GM21447 (cell line): ENCODE results near the gene MND1.

ENCODE experiments used
- ATAC-seq: cut with Tn5 transposase; IDR thresholded peaks from one replicate; pipeline ENCODE4 v1.9.1; 2021; ENCODE audit not compliant: unreplicated experiment

MND1 gene

DNA sequence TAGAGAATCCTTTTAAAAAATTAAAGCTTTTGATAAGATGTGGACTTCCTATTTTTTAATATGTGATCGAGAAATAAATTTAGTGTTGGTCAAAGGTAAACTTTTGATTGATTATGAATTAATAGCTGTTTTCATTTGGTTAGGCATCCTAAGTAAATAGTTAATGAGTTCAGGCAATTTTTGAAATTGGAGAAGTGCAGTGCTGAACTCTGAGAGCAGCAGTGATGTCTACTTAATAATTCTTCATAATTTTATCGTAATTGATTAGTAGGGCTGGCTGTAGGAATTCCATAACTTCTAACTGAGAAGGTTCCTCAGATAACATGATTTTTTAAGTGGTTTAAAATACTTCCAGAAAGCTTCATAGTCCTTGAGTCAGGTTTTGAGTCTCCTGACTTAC, 1.5 kb downstream of the MND1 start:
- no peak for ATAC-seq

DNA sequence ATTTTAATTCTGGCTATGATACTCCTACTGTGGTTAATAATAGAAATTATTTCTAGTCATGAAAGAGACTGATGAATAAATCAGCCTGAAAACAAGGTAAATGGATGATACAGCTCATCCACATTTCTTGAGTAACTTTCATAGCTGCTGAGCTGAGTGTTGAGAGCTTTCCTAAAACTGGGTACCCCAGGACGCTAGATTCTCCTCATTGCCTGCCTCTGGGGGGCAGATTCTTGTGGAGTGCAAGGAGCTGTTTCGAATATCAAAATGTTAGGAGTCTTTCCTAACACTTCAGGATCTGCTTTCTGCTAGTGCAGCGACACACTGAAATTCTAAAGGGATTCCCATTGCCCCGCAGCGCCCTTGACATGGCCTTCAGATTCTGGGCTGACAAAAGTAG, 2.1 kb downstream of the MND1 start:
- no peak for ATAC-seq

DNA sequence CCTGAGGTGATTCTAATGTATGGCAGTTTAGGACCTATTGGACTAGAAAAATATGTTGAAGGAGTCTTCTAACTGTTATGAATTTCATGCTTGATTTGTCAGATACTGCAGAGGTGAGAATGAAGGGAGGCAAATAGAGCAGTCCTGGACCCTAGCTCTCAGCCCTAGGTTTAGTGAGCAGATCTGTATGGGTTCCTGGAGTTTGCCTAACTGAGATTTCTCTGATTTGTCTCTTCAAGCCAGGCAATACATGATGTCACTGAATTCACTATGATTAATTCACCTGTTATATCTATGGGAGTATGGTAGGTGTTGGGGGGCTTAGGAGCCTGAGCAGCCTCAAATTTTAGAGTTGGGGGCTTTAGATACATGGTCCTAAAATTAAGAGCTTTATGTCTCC, 2.6 kb downstream of the MND1 start:
- no peak for ATAC-seq

DNA sequence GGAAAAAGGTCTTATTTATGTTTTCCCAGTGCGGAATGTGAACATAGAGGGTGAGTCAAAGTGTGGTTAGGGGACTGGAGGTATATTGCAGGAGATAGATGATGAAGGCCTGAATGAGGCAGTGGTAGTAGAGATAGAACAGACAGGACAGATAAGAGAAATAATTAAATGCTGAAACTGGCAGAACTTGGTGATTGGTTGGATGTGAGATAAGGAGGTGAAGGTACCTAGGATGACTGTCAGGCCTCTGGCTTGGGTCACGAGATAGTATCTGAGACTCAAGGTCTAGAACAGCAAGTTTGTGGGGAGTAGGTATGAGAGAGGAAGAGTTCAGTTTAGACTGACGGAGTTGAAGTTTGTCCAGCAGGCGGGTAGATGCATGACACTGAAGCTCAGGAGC, 3.5 kb downstream of the MND1 start:
- no peak for ATAC-seq

DNA sequence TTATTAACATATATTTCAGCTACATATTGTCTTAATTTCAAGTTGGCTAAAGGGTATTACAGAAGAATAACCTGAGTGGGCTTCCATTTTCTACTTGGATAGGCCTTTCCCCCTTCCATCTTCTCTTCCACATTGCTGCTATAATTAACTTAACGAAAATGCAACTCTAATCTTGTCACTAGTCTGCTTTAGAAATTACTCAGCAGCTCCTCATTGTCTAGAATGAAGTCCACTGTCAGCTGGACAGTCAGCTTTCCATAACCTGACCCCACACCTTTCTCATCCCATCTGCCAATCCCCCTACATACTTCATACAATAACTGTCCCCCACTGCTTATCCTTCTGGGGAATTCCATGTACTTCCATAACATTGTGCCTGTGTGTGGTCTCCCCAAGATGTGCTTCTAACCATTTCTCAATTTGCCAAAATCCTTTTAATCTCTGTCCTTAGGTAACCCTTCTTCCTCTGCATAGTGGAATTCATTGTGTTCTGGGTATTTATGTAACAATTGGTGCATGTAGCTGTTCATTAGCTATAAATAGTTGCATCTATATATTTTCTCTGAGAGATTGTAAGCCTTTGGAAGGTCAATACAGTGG, 4.8 kb downstream of the MND1 start:
- no peak for ATAC-seq

DNA sequence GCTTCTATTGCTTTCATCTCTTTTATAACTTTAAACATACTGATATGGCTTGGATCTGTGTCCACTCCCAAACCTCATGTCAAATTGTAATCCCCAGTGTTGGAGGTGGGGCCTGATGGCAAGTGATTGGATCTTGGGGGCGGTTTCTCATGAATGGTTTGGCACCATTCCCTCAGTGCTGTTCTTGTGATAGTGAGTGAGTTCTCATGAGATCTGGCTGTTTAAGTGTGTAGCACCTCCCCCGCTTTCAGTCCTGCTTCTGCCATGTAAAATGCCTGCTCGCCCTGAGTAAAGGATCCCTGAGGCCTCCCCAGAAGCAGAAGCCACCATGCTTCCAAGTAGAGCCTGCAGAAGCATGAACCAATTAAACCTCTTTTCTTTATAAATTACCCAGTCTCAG, 17.7 kb downstream of the MND1 start:
- ATAC-seq = no peak

DNA sequence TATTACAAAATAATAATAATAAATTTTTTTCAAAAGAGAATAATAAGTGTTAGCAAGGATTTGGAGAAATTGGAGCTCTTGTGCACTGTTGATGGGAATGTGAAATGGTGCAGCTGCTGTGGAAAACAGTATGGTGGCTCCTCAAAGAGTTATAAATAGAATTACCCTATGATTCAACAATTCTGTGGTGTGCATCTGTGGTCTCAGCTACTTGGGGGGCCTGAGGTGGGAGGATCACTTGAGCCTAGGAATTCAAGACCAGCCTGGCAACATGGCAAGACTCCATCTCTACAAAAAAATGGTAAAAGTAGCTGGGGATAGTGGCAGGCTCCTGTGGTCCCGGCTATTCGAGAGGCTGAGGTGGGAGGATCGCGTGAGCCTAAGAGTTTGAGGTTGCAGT, 19.6 kb downstream of the MND1 start:
- no peak for ATAC-seq

DNA sequence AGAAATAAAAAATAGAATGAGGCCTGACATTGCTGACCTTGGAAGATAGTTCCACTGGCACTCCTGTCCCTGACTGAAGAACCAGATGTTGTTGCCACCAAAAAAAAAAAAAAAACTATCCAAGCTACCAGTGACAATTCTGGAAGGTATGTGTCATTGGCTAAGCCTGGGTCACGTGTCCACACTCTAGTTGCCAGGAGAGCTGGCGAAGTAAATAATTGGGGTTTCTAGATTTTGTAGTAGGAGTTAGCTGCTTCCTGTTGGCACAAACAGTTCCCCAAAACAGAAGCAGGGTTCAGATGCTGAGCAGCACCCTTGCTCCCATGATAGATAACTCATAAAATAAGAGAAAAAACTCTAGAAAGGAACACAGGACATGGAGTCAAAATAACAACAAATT, 20.5 kb downstream of the MND1 start:
- no peak for ATAC-seq

DNA sequence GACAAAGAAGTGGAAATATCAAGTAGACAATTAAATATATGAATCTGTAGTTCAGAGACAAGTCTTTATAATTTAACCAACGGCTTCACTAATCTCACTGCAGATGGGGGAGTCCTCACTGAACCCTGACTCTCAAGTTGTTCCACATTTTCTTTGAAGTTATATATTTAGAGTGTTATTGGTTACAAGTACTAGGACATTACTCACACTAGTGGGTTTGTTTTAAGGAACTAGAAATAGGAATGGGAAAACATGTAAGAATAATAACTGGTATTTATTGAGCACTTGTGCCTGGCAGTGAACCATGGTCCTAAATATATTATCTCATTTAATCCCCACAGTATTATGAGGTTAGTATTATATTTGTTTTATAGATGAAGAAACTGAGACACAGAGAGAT, 22.0 kb downstream of the MND1 start:
- no peak for ATAC-seq

DNA sequence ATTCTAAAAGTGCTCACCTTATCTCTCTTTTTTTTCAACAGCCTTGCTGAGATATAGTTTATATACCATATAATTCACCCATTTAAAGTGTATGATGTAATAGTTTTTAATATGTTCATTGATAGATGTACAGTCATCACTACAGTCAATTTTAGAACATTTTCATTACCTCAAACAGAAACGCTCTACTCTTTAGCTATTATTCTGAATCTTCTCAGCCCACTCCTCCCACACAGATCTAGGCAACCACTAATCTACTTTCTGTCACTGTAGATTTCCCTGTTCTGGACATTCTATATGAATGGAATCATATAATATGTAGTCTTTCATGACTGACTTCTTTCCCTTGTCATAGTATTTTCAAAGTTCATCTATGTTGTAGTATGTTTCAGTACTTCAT, 22.6 kb downstream of the MND1 start:
- no peak for ATAC-seq

DNA sequence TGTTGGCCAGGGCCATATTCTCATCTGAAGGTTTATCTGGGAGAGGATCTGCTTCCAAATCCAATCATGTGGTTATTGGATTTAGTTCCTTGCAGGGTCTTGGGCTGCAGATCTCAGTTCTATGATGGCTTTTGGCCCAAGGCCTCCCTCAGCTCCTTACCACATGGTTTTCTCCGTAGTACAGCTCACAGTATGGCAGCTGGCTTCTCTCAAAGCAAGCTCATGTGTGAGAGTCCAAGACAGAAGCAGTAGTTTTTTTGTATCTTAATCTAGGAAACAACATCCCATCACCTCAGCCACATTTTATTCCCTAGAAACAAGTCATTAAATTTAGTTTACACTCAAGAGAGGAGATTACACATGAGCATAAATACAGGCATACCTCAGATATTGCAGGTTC, 24.5 kb downstream of the MND1 start:
- no peak for ATAC-seq

DNA sequence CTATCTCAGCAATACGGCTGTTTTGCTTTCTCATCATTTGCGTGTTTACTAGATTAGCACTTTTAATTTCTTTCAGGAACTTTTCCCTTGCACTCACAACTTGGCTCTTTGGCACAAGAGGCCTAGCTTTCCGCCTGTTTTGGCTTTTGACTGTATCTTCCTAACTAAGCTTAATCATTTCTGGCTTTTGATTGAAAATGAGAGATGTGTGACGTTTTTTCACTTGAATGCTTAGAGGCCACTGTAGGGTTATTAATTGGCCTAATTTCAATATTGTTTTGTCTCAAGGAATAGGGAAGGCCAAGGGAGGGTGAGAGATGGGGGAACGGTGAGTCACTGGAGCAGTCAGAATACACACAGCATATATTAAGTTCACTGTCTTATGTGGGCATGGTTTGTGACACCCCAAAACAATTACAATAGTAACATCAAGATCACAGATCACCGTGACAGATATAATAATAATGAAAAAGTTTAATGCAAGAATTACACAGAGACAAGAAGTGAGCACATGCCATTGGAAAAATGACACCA, 27.3 kb downstream of the MND1 start:
- no peak for ATAC-seq

DNA sequence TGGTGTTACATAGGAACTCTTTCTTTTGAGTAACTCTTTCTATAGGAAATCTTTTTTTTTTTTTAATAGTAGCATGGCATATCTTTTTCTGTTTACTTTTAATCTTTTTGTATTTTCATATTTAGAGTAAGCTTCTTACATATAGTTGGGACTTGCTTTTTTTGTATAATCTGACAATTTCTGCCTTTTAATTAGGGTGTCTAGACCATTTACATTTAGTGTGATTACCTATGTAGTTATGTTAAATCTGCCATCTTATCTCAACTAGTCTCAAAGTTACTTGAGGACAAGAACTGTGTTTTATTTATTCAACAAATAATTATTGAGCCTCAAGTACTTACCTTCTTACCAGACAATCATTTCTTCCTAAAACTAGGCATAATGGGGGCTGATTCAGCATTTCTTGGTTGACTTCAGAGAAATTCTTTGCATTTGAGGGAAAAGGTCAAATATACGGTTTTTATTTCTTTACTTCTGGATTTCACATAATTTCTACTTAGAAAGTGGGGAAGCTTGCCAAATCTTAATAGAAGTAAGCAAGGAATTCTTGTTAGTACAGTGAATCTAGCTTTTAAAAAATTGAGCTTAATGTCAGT, 28.6 kb downstream of the MND1 start:
- ATAC-seq = no peak

DNA sequence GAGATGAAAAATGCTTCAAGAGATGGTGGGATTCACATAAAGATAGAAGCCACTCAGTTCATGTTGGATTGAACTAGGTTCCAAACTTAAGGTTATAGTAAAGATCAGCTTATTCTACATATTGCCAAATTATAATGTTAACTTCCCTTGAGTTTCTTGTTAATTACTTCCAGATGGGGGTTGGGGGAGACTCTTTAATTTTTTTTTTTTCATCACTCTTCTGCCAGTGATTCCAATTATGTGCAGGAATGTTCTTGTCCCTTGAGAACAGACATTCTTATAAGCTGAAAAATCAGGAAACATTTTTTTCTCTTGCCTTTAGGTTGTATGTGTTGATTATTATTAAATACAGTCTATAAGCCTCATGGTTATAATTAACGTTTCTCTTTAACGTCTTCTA, 30.0 kb downstream of the MND1 start:
- ATAC-seq = no peak

DNA sequence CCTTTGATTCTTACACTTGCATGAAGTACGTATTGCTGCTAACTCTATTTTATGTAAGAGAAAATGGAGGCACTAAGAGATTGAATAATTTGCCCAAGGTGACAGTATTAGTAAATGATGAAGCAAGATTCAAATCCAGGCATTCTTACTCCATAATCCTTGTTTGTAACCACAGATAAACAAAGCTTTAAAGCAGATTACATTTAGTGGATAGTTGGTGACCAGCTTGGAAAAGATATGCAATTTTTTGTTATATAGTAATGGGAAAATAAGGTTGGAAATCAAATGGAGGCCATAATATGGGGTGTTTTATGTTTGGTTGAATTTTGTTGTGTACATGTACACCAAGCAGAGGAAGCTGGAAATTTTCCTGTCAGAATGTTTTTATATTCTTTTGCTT, 30.8 kb downstream of the MND1 start:
- no peak for ATAC-seq

DNA sequence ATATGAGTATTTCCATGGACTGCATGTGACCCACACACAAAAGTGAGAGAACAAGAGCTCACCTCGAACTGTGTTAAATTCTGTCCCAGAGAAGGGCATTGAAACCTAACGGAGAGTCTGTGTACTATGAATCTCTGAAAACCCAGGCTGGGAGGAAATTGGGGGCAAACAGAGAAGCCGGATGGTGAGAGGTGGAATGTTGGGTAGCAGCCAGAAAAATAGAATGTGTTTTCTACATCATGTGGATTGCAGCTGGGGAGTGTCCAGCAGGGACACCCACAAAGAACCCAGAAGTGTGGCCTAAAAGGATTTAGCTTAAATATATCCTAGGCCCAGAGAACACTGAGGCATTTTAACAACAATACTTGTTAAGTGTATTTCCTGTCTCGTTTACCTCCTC, 38.6 kb downstream of the MND1 start:
- no peak for ATAC-seq

DNA sequence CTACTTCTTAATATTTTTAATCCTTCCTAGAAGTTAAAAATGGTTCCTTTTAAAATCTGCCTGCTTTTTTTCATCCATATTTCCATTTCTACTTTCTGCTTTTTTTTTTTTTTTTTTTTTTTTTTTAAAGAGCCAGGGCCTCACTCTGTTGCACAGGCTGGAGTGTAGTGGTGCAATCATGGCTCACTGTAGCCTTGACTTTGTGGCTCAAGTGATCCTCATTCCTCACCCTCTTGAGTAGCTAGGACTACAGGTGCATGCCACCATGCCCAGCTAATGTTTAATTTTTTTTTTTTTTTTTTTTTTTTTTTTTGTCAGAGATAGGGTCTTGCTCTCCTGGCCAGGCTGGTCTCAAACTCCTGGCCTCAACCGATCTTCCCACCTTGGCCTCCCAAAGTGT, 39.7 kb downstream of the MND1 start:
- no peak for ATAC-seq

DNA sequence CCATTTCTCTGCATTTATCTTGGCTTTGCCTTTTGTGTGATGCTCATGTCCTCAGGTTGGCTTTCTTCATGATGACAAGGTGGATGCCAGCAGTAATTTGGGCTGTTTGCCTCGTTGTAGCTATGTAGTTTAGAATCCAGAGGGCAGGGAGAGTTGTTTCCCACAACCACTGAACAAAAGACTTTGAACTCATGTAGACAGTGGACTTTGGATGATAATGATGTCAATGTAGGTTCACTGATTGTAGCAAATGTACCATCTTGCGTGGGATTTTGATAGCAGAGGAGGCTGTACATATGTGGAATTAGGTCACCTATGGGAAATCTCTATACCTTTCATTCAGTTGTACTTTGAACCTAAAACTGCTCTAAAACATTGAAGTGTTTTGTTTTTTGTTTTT, 41.3 kb downstream of the MND1 start:
- ATAC-seq = no peak

DNA sequence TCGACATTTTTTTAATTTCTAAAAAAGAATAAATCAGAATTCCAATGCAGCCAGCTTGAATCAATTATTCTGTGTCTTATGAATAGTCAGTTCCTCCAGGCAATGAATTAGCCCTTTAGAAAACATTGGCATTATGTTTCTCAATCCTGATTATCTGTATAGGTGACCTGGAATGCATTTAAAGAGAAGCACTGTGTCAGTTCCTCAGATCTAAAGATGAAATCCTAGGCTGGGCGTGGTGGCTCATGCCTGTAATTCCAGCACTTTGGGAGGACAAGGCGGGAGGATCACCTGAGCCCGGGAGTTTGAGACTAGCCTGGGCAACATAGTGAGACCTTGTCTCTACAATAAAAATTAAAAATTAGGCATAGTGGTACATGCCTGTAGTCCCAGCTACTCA, 43.5 kb downstream of the MND1 start:
- no peak for ATAC-seq

DNA sequence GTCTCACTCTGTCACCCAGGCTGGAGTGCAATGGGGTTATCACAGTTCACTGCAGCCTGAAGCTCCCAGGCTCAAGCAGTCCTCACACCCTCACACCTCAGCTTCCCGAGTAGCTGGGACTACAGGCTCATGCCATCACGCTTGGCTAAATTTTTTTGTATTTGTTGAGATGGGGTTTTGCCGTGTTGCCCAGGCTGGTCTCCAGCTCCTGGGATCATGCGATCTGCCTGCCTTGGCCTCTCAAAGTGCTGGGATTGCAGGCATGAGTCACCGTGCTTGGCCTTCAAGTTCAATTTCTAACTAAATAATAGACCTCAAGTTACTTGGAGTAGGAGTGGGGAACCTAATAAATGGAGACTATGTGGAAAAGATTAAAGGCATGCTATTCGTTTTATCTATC, 48.9 kb downstream of the MND1 start:
- ATAC-seq = no peak

DNA sequence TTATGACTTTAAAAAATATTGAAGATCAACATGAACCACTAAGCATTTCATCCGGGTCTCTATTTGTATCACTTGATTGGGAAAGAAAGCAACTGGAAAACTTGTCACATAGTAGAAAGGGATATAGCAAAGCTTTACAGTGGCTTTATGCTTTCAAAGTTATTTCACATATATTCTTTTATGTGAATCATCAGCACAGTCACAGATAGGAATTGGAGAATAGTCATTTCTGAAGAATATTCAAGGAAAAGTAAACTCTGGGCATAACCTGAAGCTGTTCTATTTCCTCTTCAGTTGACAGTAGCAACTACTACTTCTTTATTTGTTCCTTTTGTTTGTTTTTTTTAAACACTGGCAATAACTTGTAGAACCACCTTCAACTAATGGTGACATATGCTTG, 50.5 kb downstream of the MND1 start:
- ATAC-seq = no peak

DNA sequence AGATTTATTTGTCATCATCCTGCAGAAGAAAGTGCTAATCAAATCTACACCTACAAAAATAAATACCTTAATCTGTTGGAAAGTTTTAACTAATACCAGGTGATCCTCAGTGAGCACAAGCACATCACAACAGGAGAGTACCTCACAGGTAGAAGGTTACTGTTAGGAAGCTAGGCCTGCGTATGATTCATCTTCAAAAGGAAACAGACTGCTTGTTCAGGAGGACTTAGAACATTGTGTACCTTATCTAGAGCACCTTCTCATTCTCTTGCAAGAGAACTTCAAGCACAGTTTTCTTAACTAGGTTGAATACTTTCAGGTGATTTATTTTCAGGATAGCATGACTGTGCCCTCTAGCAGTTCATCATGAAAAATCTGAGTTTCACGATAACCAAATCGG, 54.2 kb downstream of the MND1 start:
- no peak for ATAC-seq

DNA sequence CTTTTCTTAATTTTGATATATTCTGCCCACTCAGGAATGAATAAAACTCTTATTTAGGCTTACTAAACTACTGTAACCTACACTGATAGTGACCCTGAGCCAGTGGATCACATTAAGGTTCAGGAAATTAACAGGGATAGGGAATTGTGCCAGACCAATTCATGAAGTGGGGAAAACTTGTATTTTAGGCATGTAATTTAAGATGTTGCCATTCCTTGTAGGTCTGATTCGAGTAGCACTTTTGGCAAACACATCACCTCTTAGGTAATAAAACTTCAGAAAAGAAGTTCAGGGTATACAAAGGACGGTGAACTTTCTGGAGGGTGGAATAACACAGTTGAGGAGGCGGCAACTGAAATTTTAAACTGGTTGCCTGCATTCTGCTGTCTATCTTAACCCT, 54.9 kb downstream of the MND1 start:
- ATAC-seq = no peak
